ENCODE measurements around the gene CREBBP.

CREBBP gene

DNA sequence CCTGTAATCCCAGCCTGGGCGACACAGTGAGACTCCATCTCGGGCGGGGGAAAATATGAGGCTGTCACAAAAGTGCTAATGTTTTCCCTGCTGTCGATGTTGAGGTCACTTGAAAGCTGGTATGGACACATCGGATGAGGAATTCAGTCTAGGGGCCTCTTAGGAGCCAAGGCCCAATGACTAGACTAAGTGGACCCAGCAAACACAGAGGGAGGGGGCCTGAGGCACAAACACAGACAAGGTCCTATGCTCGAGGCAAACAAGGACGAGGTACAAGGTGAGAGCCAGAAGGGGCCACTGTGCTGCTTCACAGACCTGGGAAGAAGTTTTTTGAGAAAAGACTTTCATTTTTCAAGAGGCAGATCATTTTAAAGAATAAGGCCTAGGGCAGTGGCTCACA, 178.4 kb downstream of the CREBBP start:
- DNase-seq: no peak
- Histone ChIP-seq H3K9me3 (no peaks in the 10 kb centered on the region), H3K27ac (no peak overlapping the region), H3K36me3 (no peaks in the 10 kb centered on the region), H3K4me3 (no peak overlapping the region), H3K27me3 (no peaks in the 10 kb centered on the region), H3K4me1 (no peaks in the 10 kb centered on the region)
- TF ChIP-seq, protein P1, sequence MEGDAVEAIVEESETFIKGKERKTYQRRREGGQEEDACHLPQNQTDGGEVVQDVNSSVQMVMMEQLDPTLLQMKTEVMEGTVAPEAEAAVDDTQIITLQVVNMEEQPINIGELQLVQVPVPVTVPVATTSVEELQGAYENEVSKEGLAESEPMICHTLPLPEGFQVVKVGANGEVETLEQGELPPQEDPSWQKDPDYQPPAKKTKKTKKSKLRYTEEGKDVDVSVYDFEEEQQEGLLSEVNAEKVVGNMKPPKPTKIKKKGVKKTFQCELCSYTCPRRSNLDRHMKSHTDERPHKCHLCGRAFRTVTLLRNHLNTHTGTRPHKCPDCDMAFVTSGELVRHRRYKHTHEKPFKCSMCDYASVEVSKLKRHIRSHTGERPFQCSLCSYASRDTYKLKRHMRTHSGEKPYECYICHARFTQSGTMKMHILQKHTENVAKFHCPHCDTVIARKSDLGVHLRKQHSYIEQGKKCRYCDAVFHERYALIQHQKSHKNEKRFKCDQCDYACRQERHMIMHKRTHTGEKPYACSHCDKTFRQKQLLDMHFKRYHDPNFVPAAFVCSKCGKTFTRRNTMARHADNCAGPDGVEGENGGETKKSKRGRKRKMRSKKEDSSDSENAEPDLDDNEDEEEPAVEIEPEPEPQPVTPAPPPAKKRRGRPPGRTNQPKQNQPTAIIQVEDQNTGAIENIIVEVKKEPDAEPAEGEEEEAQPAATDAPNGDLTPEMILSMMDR (IDR thresholded peaks at IDR 0.05): no peak
- intact Hi-C loops (cut with DNase I; ENCODE audit: low total_unique reads): no loop called here

DNA sequence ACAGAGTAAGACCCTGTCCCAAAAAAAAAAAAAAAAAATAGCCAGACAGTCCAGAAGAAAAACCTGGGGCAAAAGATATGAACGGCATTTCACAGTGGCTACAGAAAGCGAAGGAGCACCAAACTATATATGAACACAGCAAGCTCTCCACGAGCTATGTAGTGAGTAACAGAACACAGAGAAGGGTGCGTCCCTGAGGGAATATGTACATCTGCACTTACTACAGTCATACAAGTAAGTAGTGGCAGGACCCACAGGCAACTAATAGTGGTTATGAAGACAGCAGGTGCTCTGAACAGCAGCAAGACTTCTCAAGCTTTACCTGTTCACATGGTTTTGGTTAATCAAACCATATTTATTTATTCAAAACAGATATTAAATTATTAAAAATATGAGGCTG, 179.0 kb downstream of the CREBBP start:
- Histone ChIP-seq H3K4me1 (no peaks in the 10 kb centered on the region), H3K9me3 (no peaks in the 10 kb centered on the region), H3K27me3 (no peaks in the 10 kb centered on the region), H3K36me3 (no peaks in the 10 kb centered on the region), H3K27ac (no peak overlapping the region), H3K4me3 (no peak overlapping the region)
- TF ChIP-seq, protein P1 (IDR thresholded peaks at IDR 0.05): no peak
- intact Hi-C loops (cut with DNase I; ENCODE audit: low total_unique reads): no loop called here
- DNase-seq: no peak

DNA sequence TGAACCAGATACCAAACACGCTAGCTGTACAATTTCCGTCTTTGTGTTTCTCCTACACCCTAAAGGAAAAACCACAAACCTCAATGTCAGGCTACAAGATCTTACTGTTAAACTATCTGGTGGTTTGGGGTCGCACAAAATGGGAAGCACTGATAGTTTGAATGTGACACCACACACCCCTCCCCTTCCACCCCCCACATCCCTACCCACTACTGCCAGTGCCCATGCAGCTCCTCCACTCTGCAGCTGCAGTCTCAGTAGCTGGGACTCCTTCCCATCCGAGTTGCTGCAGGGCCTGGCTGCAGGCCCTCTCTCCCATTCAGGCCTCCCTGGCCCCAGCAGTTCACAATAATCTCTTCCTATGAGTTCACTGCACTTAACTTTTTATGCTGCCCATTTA, 181.6 kb downstream of the CREBBP start:
- H3K4me3 ChIP-seq: no peak overlapping the region
- peaks cover 0 to 14% (median 0%) of the 10 kb centered on the region in 3 donors for H3K36me3 ChIP-seq
- no peaks in the 10 kb centered on the region for H3K27me3 ChIP-seq
- DNase-seq: no peak
- no peak overlapping the region for H3K27ac ChIP-seq
- intact Hi-C loops (cut with DNase I; ENCODE audit: low total_unique reads): no loop called here
- TF ChIP-seq, protein P1 (IDR thresholded peaks at IDR 0.05): no peak
- H3K9me3 ChIP-seq: no peaks in the 10 kb centered on the region
- H3K4me1 ChIP-seq: no peaks in the 10 kb centered on the region

- intact Hi-C loops (cut with DNase I; ENCODE audit: low total_unique reads): no loop called here
Measured at GRCh38 chr16:3696425-3697218, 183.9 kb downstream of the CREBBP start.

DNA sequence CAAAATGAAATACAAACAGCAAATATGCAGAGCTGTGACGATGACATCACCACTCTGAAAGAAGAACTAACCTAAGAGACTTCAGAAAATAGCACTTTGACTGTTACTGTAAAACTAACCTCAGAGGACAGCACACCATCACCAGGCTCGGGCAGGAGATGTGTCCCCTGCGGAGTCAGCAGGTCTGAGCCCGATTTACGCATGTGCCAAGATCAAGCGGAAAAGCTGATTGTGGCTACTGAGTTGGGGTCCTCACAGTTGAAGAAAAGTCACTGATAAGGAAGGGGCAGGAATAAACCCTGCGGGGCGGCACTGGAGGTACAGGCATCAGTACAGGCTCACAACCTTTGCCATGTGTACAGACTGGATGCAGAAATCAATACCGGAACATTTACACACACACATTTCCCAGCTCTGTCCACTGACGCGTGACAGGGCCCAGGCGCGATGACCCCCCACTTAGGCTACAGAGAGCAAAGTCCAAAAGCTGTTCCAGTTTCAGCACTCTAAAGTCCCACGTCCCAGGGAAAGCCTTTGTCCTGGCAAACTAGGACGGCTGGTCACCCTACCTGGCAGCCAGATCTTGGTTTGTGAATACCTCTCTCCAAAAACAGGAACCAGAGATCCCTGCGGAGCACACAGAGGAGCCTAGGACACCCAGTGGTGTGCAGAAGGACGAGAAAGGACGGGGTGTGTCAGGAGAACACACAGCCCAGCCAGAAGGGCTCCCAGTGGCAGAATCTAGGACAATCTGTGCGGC, 184.7 kb downstream of the CREBBP start:
- H3K36me3 ChIP-seq: peaks cover 0 to 14% (median 0%) of the 10 kb centered on the region in 3 donors
- H3K4me3 ChIP-seq: no peak overlapping the region
- TF ChIP-seq, protein P1 (IDR thresholded peaks at IDR 0.05): no peak
- no peaks in the 10 kb centered on the region for H3K9me3 ChIP-seq
- no peaks in the 10 kb centered on the region for H3K27me3 ChIP-seq
- intact Hi-C loops (cut with DNase I; ENCODE audit: low total_unique reads): no loop called here
- peaks cover 0 to 4% (median 2%) of the 10 kb centered on the region in 4 donors for H3K4me1 ChIP-seq
- DNase-seq: no peak
- H3K27ac ChIP-seq: no peak overlapping the region

More at GRCh38 chr16:3696425-3697218, 183.9 kb downstream of the CREBBP start:
- Histone ChIP-seq H3K36me3 (peaks cover 0 to 14% (median 0%) of the 10 kb centered on the region in 3 donors), H3K9me3 (no peaks in the 10 kb centered on the region), H3K27ac (no peak overlapping the region), H3K4me3 (no peak overlapping the region), H3K27me3 (no peaks in the 10 kb centered on the region), H3K4me1 (no peaks in the 10 kb centered on the region)
- TF ChIP-seq, protein P1 (IDR thresholded peaks at IDR 0.05): no peak
- no peak for DNase-seq
